ENCODE results near the gene CTBS.

DNA sequence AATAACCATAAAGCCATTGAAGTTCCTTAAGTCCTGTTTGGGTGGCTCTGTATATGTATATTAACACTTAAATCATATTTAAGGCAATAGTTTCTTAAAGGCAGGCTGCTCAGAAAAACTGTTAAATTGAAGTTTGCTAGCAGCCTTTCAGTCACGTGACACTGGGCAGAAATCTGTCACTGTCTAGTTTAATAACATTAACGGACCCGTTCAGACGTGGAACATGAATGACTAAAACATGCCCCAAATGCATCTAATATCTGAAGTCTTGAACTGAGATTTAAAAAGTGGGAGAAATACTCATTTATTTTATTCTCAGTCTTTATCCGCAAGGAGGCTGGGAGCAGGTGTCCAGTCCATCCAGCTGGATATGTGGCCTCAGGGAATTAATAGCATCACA, 71.3 kb downstream of the CTBS start:
- TF ChIP-seq, protein P1, sequence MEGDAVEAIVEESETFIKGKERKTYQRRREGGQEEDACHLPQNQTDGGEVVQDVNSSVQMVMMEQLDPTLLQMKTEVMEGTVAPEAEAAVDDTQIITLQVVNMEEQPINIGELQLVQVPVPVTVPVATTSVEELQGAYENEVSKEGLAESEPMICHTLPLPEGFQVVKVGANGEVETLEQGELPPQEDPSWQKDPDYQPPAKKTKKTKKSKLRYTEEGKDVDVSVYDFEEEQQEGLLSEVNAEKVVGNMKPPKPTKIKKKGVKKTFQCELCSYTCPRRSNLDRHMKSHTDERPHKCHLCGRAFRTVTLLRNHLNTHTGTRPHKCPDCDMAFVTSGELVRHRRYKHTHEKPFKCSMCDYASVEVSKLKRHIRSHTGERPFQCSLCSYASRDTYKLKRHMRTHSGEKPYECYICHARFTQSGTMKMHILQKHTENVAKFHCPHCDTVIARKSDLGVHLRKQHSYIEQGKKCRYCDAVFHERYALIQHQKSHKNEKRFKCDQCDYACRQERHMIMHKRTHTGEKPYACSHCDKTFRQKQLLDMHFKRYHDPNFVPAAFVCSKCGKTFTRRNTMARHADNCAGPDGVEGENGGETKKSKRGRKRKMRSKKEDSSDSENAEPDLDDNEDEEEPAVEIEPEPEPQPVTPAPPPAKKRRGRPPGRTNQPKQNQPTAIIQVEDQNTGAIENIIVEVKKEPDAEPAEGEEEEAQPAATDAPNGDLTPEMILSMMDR (conservative IDR thresholded peaks at IDR 0.05; ENCODE audit: low read length) = no peak
- TF ChIP-seq EZH2phosphoT487 (IDR thresholded peaks at IDR 0.05; ENCODE audit: borderline replicate concordance) = no peak

Measured in Loucy (cell line).